ENCODE results near the gene CADPS2.

The CADPS2 gene

DNA sequence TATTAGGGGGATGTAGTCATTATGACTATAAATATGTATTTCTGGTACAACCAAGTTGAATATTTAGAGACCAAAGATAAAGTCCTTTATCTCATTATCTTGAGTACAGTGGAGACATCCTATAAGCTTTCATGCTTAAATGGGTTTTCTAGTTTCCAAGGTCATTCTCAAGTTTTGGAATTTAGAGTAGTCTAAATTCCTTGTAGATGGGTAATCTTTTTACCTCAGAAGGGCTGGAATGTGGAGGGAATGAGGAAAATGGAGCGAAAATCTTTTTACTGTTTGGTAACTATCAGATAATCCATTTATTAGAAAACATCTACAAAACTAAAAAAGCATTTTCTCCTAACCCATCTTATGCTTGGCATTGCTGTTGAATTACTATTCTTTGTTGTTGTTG lies 368.7 kb downstream of the CADPS2 start:
- DNase-seq, result no peak

- DNase-seq, result no peak
These were observed 370.9 kb downstream of the CADPS2 start for GRCh38 chr7:122515404-122515803.

DNA sequence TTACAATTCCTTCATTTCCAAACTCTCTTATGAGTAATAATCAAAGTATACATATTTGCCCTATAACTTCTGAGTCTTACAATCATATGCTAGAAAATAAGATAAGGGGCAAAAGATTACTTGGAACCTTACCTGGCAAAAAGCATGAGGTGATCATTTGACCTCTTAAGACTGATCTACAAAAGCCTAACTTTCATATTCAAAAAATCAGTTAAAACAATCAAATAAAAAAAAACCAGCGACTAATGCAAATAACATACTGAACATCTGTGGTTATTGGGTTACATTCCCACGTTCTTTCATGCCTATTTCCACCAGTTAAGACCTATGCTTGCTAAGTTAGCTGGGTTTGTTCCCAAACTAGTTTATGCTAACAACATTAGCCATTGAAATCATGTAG lies 375.0 kb downstream of the CADPS2 start:
- DNase-seq, result no peak

- no peak for DNase-seq
These were observed 378.7 kb downstream of the CADPS2 start for GRCh38 chr7:122507591-122507990.

DNA sequence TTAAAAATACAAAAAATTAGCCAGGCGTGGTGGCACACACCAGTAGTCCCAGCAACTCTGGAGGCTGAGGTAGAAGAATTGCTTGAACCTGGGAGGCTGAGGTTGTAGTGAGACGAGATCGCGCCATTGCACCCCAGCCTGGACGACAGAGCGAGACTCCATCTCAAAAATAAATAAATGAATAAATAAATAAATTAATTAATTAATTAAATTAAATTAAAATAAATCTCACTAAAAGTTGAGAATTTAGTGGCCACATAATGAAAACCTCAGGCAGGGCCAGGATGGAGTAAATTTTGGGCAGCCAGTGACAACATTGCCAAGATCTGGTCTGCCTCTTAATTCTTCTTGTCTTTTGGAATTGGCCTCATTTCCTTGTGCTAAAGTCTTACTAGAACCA lies 394.3 kb downstream of the CADPS2 start:
- DNase-seq, result no peak

GRCh38 chr7:122488241-122488640 lies 398.0 kb downstream of the CADPS2 start:
- no peak for DNase-seq

GRCh38 chr7:122487131-122487530 lies 399.1 kb downstream of the CADPS2 start:
- DNase-seq, result no peak

GRCh38 chr7:122485856-122486255 lies 400.4 kb downstream of the CADPS2 start:
- DNase-seq, result no peak

GRCh38 chr7:122482212-122482611 lies 404.0 kb downstream of the CADPS2 start:
- no peak for DNase-seq

DNA sequence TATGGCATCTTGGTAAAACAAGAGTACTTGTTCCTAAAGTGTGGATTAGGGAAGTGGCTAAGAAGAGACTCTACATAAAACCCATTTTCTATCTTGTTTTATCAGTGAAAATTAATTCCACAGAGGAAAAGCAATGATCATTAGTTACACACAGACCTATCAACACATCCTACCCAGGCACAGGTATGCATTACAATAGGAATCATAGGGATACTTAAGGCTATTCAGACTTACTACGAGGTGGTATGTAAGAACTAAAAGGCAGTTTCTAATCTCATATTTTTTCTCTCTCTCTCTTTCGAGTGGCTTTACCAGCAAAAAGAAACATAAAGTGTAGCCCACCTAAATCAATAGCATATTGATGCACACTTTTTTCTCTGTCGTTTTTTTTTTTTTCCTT lies 415.4 kb downstream of the CADPS2 start:
- DNase-seq, result no peak

- DNase-seq, result no peak
These were observed 417.3 kb downstream of the CADPS2 start for GRCh38 chr7:122468945-122469344.

GRCh38 chr7:122467661-122468449 lies 418.4 kb downstream of the CADPS2 start:
- DNase-seq, result no peak

DNA sequence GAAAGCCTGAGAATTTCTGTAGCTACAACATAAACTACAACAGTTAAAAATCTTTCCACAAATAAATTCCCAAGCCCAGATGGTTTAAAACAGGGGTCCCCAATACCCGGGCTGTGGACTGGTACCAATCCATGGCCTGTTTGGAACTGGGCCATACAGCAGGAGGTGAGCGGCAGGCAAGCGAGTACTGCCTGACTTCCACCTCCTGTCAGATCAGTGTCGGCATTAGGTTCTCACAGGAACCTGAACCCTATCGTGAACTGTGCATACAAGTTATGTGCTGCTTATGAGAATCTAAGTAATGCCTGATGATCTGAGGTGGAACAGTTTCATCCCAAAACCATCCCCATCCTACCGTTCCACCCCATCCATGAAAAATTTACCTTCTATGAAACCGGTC lies 421.0 kb downstream of the CADPS2 start:
- DNase-seq, result no peak

- no peak for DNase-seq
These were observed 422.6 kb downstream of the CADPS2 start for GRCh38 chr7:122463631-122464030.

- no peak for DNase-seq
These were observed 425.3 kb downstream of the CADPS2 start for GRCh38 chr7:122460936-122461335.

DNA sequence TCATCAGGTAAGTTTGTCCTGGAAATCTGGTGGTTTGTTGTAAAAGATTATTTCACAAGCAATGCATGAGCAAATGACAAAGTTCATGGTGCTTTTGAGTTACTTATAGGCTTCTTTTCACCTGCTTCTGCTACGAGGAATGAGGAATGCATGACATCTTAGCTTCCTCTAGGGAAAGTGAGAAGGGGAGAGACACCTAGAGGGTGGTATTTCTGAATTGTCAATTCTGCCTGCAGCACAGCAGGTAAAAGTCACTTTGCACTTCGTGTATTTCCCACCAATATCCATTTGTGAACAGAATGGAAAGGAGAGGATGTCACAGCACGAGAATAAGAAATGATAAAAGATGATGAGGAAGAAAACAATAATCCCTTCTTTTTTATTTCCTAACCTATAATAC lies 428.3 kb downstream of the CADPS2 start:
- no peak for DNase-seq

GRCh38 chr7:122457325-122457724 lies 428.9 kb downstream of the CADPS2 start:
- no peak for DNase-seq

- DNase-seq, result no peak
These were observed 431.3 kb downstream of the CADPS2 start for GRCh38 chr7:122454776-122455507.

- DNase-seq, result no peak
These were observed 432.8 kb downstream of the CADPS2 start for GRCh38 chr7:122453432-122453831.

DNA sequence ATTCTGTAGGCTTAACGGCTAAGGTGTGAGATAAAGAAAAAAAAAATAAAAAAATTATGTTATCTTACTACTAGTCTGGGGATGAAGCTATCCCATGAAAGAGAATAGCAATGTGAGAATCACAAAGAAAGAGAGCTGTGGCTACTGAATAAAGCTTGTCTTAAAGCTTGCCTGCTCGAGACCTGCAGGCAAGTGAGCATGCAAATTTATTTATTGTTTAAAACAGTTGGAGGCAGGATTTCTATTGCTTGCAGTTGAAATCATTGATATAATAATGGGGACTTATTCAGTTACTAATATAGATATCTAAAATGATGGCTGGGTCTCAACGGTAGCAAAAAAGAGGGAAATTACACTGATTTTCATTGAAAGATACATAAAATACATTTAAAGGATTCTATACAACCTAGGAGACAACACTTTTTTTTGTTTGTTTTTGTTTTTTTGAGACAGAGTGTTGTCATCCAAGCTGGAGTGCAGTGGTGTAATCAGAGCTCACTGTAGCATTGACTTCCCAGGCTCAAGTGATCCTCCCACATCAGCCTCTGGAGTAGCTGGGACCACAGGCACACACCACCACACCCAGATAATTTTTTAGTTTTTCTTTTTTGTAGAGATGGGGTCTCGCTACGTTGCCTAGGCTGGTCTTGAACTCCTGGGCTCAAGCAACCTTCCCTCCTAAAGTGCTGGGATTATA lies 437.2 kb downstream of the CADPS2 start:
- no peak for DNase-seq

- no peak for DNase-seq
These were observed 443.3 kb downstream of the CADPS2 start for GRCh38 chr7:122442929-122443328.

DNA sequence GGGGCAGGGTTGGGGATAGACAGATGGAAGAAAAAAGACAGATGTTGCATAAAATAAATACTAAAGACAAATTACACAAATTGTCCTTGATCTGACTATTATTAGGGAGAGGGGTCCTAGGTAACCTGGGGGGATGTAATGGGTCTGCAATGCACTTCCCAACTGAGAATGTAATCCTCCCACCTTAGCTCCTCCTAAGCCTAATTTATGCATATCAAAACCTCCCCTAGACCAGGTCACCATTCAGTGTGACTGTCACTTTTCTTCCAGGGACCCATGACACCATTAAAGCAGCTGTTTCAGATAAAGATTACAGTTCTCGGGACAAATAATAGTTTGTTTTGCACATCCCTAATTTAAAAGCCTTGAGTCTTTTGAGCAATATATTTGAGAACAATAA lies 447.8 kb downstream of the CADPS2 start:
- no peak for DNase-seq

DNA sequence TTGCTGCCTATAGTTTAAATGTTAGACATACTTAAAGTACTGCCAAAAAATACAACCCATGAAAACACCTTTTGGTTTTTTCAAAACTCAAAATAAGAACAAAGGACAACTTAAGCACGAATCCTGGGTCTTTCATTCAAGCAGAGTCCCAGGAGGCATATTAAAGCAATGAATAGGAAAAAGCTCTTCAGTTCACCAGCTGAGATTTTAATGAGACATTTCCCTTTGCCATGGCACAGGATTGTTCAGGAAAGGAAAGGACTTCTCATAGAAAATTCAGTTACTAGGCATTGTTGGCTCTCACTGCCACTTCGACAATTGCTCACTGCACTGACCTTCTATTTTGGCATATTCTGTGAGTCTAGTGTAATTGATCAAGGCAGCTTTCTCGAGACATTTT lies 448.3 kb downstream of the CADPS2 start:
- DNase-seq, result peak; percentile 23

GRCh38 chr7:122433765-122434164 lies 452.5 kb downstream of the CADPS2 start:
- DNase-seq, result no peak
